Activated CD8-positive, alpha-beta memory T cell treated with anti-CD3 and anti-CD28 coated beads, Interleukin-2, amount 50 U/mL, for 4 hours (primary cell): ENCODE measurements around the gene MARK1.

Experiments
- DNase-seq: peaks from one replicate; pipeline ENCODE4 v3.0.0-alpha.2; 2020

MARK1 gene

GRCh38 chr1:220527908-220528678 is at the start of gene MARK1:
MARK1 (plus strand) TSS chr1:220528136; CDS start chr1:220528823, 687 bp downstream.
- DNase-seq = no peak

GRCh38 chr1:220483700-220484099 is 44.2 kb upstream of the MARK1 start:
- DNase-seq = no peak

GRCh38 chr1:220484135-220484534 is 43.8 kb upstream of the MARK1 start:
- no peak for DNase-seq

- no peak for DNase-seq
Measured at GRCh38 chr1:220485131-220485530, 42.8 kb upstream of the MARK1 start.

GRCh38 chr1:220485791-220486190 is 42.1 kb upstream of the MARK1 start:
- DNase-seq = no peak

- no peak for DNase-seq
Measured at GRCh38 chr1:220487297-220487820, 40.6 kb upstream of the MARK1 start.

GRCh38 chr1:220491891-220492290 is 36.0 kb upstream of the MARK1 start:
- DNase-seq = no peak

GRCh38 chr1:220497220-220497947 is 30.6 kb upstream of the MARK1 start:
- DNase-seq = no peak

GRCh38 chr1:220498188-220498587 is 29.7 kb upstream of the MARK1 start:
- DNase-seq = no peak

GRCh38 chr1:220500372-220500771 is 27.6 kb upstream of the MARK1 start:
- no peak for DNase-seq

GRCh38 chr1:220504329-220504728 is 23.6 kb upstream of the MARK1 start:
- no peak for DNase-seq

GRCh38 chr1:220507085-220507484 is 20.9 kb upstream of the MARK1 start:
- no peak for DNase-seq

- no peak for DNase-seq
Measured at GRCh38 chr1:220511179-220511578, 16.8 kb upstream of the MARK1 start.

GRCh38 chr1:220511785-220512184 is 16.2 kb upstream of the MARK1 start:
- DNase-seq = no peak

- DNase-seq = no peak
Measured at GRCh38 chr1:220513834-220514233, 14.1 kb upstream of the MARK1 start.

- DNase-seq = no peak
Measured at GRCh38 chr1:220514256-220514655, 13.7 kb upstream of the MARK1 start.

GRCh38 chr1:220516014-220516721 is 11.8 kb upstream of the MARK1 start:
- DNase-seq = no peak

GRCh38 chr1:220516722-220517042 is 11.3 kb upstream of the MARK1 start:
- no peak for DNase-seq

GRCh38 chr1:220521778-220522177 is 6.2 kb upstream of the MARK1 start:
- no peak for DNase-seq

GRCh38 chr1:220526294-220526693 is 1.6 kb upstream of the MARK1 start:
- DNase-seq = no peak

- DNase-seq = no peak
Measured at GRCh38 chr1:220527279-220527907, 543 bp upstream of the MARK1 start.

- DNase-seq = no peak
Measured at GRCh38 chr1:220528679-220529501, 954 bp downstream of the MARK1 start.
